Activated T-helper 17 cell treated with anti-CD3 and anti-CD28 coated beads, Interleukin-2, amount 50 U/mL, for 72 hours (primary cell): Measurements from ENCODE around the gene JAM3. TPM values are rescaled to one million over a fixed set of nuclear protein-coding genes. Genes with fewer than 3 reads are reported as not detected.

ENCODE experiments used
- ATAC-seq: fragments of 150-1000 bp; cut with Tn5 transposase; replicated peaks from 2 replicates; pipeline ENCODE4 v1.10.0; 2021; ENCODE audit warnings: mild to moderate bottlenecking, moderate library complexity
- H3K27ac Mint-ChIP-seq: one replicate; pipeline ENCODE4 v1.8.0; 2022; ENCODE audit warnings: mixed read lengths
- H3K27me3 Mint-ChIP-seq: one replicate; pipeline ENCODE4 v1.8.0; 2022; ENCODE audit warnings: mixed read lengths
- H3K36me3 Mint-ChIP-seq: one replicate; pipeline ENCODE4 v1.8.0; 2022; ENCODE audit warnings: low read depth, mild to moderate bottlenecking, mixed read lengths
- H3K4me1 Mint-ChIP-seq: one replicate; pipeline ENCODE4 v1.8.0; 2022; ENCODE audit warnings: mixed read lengths
- H3K4me3 Mint-ChIP-seq: one replicate; pipeline ENCODE4 v1.8.0; 2022; ENCODE audit warnings: mild to moderate bottlenecking, mixed read lengths
- H3K9me3 Mint-ChIP-seq: one replicate; pipeline ENCODE4 v1.8.0; 2022; ENCODE audit warnings: mixed read lengths
- total RNA-seq, 2 donors: library from RNA; stranded (reverse); gene quantifications; one replicate each; pipeline ENCODE4 v1.2.3, GENCODE V29; 2022

The JAM3 gene
- total RNA-seq, 2 donors from 2014 or later = 7.6 to 26.2 TPM

DNA sequence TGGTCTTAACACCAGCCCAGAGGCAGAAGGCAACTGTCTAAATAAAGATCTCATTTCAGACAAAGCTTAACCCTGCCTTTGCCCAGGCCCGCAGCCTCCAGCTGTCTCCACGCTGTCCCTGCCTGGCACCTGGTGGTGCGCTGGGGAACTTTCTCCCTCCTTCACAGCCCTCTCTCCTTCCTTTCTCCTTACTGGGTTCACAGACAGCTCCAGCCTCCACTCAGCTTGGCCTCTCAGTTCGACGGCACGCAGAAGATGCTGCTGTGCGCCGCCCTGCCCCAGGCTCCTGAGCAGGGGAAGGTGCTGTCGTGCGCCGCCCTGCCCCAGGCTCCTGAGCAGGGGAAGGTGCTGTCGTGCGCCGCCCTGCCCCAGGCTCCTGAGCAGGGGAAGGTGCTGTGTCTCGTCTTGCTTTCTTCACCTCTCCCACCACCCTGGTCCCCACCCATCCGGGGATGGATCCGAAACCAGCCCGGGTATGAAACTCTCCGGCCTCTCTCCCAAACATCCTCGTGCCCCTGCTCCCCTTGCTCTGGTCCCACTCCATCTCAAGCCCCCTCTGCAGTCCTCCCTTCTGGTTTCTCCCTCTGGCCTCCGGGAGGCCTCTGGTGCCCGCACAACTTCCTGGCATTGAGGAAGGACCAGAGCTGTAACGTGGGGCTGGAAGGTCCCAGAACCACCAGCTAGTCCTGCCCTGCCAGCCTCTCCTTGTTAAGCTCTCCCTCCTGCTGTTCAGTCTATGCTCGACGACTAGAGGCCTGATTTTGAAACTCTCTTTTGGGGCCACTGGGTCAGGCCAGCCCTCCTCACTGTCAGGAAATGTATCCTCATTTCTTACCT lies 22.9 kb upstream of the JAM3 start:
- Mint-ChIP-seq H3K4me1 (peaks cover 4% of the 10 kb centered on the region), H3K36me3 (no peaks in the 10 kb centered on the region), H3K27me3 (peaks cover 20% of the 10 kb centered on the region), H3K27ac (peak overlapping the region; percentile 18), H3K9me3 (no peaks in the 10 kb centered on the region), H3K4me3 (no peak overlapping the region)
- peak; percentile 63 for ATAC-seq

DNA sequence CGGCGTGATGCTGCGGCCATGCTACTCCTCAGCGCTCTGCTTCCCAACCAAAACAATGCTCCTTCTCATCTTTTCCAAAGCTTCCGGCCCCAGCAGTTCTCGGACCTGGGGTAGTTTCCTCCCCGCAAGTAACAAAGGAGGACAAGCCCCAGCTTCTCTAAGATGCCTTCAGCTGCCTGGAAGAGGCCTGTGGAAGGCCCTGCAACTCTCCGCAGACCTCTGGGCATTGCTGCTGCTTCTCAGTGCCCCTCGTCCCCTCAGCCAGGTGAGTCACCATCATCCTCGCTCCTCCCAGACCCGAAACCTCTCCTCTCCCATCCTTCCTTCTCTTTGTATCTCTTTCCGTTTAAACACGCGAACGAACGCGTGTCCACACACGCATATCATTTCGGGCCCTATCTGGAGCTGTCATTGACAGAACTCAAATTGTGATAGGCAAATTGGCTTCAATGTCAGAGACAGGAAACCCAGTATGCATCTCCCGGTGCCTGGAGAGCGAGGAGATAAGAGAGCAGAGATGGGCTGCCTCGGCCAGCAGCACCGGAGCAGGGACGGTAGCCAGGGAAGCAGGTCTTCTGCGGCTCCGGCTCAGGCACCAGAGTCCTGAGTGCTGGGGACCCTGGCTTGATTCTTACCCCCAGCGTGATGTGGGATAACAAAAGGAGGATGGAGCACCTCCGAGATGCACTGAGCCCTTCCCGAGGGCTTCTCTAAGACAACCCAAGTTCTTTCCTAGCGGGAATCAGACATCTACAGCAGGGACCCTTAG lies 22.0 kb upstream of the JAM3 start:
- peaks cover 20% of the 10 kb centered on the region for H3K27me3 Mint-ChIP-seq
- peaks cover 4% of the 10 kb centered on the region for H3K4me1 Mint-ChIP-seq
- peak overlapping the region; percentile 18 for H3K27ac Mint-ChIP-seq
- no peak overlapping the region for H3K4me3 Mint-ChIP-seq
- H3K36me3 Mint-ChIP-seq = no peaks in the 10 kb centered on the region
- H3K9me3 Mint-ChIP-seq = no peaks in the 10 kb centered on the region
- ATAC-seq = no peak

DNA sequence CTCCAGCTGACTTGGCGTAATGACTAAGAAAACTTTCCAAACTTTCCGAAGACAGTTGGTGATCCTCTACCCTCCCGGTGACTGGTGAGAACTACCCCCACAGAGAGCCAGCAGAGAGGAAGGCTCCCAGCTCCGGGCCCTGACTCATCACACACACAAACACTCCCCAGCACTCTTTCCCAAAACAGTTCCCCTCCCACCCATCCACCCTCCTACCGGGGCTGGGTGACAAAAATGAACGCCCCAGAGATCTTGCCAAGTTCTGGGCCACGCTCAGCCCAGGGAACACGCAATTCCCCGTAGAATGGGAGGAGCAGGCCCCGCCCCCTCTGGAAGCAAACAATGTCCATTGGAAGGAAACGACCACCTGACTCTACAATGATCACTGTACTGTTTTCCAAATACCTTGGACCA lies 21.3 kb upstream of the JAM3 start:
- Mint-ChIP-seq H3K27me3 (peaks cover 20% of the 10 kb centered on the region), H3K36me3 (no peaks in the 10 kb centered on the region), H3K9me3 (no peaks in the 10 kb centered on the region), H3K4me3 (no peak overlapping the region), H3K4me1 (peaks cover 4% of the 10 kb centered on the region), H3K27ac (peak overlapping the region; percentile 29)
- ATAC-seq = no peak

DNA sequence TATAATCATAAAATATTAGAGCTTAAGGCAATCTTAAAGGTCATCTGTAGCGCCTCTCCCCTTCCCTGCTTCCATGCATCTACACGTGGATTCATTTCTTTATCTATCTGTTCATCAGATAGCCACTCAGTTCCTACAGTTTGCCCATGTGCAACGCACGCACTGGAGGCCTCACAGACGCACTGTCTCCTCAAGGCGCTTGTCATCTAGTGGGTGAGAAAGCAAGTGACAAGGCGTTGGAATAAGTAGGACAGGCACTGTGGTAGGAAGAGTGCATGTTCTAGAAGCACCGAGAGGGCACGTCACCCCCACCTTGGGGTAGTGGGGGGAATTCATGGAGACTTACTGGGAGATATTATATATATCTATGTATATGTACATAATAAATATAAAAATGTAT lies 20.8 kb upstream of the JAM3 start:
- H3K27me3 Mint-ChIP-seq = peaks cover 21% of the 10 kb centered on the region
- H3K27ac Mint-ChIP-seq = peak overlapping the region; percentile 29
- no peaks in the 10 kb centered on the region for H3K36me3 Mint-ChIP-seq
- H3K4me3 Mint-ChIP-seq = no peak overlapping the region
- H3K9me3 Mint-ChIP-seq = no peaks in the 10 kb centered on the region
- ATAC-seq = no peak
- H3K4me1 Mint-ChIP-seq = peaks cover 4% of the 10 kb centered on the region

DNA sequence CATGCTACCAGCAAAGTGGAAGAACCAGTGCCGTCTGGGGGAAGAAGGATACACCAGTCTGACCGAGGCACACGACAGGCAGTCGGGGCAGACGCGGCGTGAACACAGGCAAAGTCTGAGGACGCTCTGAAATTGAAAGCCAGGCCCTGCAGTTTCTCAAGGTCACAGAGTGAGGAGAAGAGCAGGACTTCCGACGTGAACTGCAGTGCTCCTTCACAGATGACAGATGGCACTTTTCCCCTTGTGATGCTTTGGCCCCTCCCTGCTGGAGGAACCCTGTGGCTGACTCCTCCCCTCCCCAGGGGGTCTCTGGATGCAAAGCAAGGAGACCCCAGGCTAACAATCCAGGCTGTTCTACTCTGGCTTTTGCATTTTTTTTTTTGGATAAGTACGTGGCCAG lies 19.6 kb upstream of the JAM3 start:
- peaks cover 25% of the 10 kb centered on the region for H3K27me3 Mint-ChIP-seq

DNA sequence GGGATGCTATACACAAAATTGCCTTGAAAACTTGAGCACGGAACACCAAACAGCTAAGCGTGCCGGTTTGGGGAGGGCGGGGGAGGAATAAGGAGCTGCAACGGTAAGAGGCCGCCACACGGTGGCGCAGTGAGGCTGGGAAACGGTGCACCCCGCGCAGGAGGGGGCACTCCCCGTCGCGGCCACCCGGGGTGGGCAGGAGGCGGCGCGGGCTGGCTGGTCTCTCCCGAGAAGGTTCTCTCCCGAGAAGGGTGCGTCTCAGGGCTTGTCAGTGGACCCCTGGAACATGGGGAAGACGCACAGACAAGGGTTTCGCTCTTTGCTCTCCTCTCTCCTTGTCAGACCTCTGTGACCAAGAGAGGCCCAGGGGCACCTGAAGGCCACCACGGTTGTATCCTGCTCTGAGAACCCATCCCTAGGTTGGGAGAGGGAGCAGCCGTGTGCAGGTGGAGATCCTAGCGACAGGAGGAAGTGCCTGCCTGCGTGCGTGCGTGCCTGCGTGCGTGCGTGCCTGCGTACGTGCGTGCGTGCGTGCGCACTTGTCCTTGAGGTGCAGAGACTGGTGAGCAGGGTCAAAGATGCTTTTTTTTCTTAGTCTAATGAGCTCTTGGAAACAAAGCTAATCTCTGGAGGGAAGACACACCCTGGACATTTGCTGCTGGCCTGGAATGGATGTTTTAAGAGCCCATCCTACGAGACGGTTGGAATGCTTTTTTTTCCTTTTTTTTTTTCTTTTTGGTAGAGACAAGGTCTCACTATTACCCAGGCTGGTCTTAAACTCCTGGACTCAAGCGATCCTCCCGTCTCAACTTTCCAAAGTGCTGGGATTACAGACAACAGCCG lies 18.1 kb upstream of the JAM3 start:
- Mint-ChIP-seq H3K36me3 (no peaks in the 10 kb centered on the region), H3K4me3 (no peak overlapping the region), H3K27ac (no peak overlapping the region), H3K4me1 (peaks cover 4% of the 10 kb centered on the region), H3K27me3 (peaks cover 25% of the 10 kb centered on the region), H3K9me3 (no peaks in the 10 kb centered on the region)
- peak; percentile 86 for ATAC-seq

More for the DNA sequence above, 19.6 kb upstream of the JAM3 start:
- Mint-ChIP-seq H3K36me3 (no peaks in the 10 kb centered on the region), H3K9me3 (no peaks in the 10 kb centered on the region), H3K4me1 (peaks cover 4% of the 10 kb centered on the region), H3K27ac (no peak overlapping the region), H3K4me3 (no peak overlapping the region)
- ATAC-seq = no peak

DNA sequence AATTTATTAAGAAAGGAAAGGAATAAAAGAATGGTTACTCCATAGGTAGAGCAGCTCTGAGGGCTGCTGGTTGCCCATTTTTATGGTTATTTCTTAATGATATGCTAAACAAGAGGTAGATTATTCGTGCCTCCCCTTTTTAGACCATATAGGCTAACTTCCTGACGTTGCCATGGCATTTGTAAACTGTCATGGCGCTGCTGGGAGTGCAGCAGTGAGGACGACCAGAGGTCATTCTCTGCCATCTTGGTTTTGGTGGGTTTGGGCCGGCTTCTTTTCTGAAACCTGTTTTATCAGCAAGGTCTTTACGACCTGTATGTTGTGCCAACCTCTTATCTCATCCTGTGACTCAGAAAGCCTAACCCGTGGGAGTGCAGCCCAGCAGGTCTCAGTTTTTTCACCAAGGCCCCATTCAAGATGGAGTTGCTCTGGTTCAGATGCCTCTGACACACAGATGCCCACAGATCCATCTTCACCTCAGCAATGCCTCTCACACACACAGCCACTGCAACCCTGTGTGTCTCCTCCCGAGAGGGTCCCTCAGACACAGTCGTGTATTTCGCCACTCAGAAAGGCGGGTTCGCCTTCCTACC lies 16.4 kb upstream of the JAM3 start:
- H3K4me1 Mint-ChIP-seq = no peaks in the 10 kb centered on the region
- H3K9me3 Mint-ChIP-seq = no peaks in the 10 kb centered on the region
- peaks cover 20% of the 10 kb centered on the region for H3K27me3 Mint-ChIP-seq
- H3K36me3 Mint-ChIP-seq = no peaks in the 10 kb centered on the region
- peak overlapping the region; percentile 28 for H3K27ac Mint-ChIP-seq
- ATAC-seq = peak; percentile 57
- H3K4me3 Mint-ChIP-seq = no peak overlapping the region

DNA sequence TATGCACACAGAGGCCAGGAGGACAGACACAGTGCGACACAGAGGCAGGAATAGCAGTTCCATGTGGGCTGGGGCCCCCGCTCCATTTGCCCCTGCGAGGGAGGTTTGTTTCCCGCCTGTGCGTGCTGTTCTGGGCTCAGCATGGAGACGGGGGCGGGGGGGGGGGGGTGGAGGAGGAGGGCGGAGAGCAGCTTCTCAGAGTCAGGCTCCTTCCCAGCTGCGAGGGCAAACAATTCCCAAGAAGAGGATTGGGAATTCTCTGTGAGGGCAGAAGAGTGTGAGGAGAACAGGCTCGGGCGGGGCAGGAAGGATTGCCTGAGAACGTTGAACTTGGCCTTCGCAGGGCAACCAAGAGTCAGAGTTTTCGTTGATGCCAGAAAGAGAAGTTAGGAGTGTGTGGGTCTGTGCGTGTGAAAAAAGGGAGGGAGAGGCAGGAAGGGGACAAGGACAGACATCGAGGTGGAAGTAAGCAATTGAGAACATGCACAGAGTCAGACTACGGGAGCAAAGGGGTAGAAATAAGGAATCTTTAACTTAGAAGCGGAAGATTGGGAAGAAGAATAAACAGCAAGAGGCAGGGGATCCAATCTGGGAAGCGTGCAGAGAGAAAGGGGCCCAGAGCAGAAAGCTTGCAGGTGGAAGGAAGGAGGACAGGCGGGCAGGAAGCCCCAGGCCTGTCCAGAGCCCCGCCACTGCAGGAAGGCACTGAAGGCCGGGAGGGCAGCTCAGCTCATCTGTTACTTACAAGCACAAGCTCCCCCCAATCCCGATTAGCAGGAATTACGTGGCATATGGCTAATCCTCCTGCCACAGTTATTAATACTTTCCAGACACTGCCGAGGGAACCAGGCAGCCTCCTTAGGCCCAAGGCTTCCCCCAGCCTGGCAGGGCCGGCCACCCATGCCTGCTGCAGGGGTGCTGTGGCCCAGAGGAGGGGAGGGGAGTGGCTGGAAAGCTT lies 15.6 kb upstream of the JAM3 start:
- peaks cover 5% of the 10 kb centered on the region for H3K36me3 Mint-ChIP-seq
- ATAC-seq = no peak
- H3K27ac Mint-ChIP-seq = peak overlapping the region; percentile 28
- peaks cover 6% of the 10 kb centered on the region for H3K4me1 Mint-ChIP-seq
- H3K4me3 Mint-ChIP-seq = no peak overlapping the region
- H3K9me3 Mint-ChIP-seq = peaks cover 4% of the 10 kb centered on the region
- peaks cover 20% of the 10 kb centered on the region for H3K27me3 Mint-ChIP-seq

DNA sequence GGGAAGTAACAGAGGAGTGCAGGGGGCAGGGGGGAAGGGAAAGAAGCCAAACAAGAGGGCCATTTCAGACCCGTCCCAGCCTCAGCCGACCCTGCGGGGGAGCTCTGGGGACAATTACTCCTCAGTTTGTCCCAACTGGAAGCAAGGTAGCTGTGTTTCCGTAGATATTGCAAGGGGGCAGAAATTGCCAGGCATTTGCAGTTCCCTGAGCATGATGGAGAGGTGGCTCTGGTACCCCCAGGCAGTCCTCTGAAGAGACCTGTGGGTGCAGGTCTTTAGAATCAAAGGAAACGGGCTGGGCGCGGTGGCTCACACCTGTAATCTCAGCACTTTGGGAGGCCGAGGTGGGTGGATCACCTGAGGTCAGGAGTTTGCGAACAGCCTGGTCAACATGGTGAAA lies 13.8 kb upstream of the JAM3 start:
- ATAC-seq = no peak

DNA sequence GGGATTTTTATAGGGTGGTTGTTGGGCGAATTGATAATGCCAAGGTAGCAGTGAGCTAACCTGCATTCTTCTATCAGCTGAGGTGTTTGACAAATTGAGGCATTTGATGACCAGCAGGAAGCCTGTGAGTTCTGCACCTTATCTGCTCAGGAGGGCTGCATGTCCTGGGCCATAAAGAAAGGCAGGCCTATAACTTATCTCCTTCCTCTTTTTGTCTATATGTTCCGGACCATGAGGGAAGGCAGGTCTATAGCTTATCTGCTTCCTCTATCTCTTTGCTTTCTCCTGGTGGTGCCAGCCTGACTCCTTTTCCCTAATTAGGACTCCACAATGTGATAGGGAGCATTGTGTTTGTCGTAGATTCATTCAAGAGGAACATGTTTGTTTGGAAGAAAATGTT lies 8.6 kb upstream of the JAM3 start:
- Mint-ChIP-seq H3K9me3 (peaks cover 4% of the 10 kb centered on the region), H3K36me3 (peaks cover 6% of the 10 kb centered on the region), H3K4me3 (no peak overlapping the region), H3K4me1 (peaks cover 7% of the 10 kb centered on the region), H3K27me3 (peaks cover 33% of the 10 kb centered on the region), H3K27ac (no peak overlapping the region)
- ATAC-seq = no peak

More for the DNA sequence above, 13.8 kb upstream of the JAM3 start:
- Mint-ChIP-seq H3K9me3 (peaks cover 4% of the 10 kb centered on the region), H3K36me3 (peaks cover 6% of the 10 kb centered on the region), H3K27ac (no peak overlapping the region), H3K4me1 (peaks cover 7% of the 10 kb centered on the region), H3K4me3 (no peak overlapping the region), H3K27me3 (peaks cover 22% of the 10 kb centered on the region)

DNA sequence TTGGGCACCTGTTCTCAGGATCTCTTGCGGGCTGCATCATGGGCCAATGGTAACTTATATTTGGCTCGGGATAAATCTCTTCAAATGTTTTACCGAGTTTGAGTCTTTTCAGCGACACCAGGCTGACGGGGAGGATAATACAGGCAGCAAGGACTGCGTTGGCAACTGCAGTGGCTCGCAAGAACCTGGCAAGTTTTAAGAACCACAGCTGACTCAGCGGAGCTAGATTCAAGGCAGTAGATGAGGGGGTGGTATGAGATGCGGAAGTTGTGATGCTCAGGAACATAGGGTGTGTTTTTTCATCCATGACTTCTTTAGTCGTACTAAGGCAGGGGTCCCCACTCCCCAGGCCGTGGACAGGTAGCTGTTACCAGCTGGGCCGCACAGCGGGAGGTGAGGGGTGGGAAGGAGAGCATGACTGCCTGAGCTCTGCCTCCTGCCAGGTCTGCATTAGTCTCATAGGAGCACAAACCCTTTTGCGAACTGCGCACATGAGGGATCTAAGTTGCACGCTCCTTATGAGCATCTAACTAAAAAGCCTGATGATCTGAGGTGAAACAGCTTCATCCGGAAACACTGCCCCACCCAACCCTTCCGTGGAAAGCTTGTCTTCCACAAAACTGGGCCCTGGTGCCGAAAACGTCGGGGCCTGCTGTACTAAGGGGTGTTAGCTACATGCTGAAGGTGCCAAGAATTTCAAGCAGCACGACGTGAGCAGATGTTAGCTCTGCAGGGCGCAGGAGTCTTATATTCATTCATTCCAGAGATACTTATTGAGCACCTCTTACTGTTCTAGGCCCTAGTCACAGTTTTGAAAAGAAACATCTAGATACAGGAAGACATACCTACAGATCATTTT lies 6.4 kb upstream of the JAM3 start:
- ATAC-seq = no peak
- H3K36me3 Mint-ChIP-seq = peaks cover 6% of the 10 kb centered on the region
- peaks cover 29% of the 10 kb centered on the region for H3K27me3 Mint-ChIP-seq
- H3K4me1 Mint-ChIP-seq = peaks cover 7% of the 10 kb centered on the region
- H3K27ac Mint-ChIP-seq = no peak overlapping the region
- no peak overlapping the region for H3K4me3 Mint-ChIP-seq
- H3K9me3 Mint-ChIP-seq = peaks cover 4% of the 10 kb centered on the region

DNA sequence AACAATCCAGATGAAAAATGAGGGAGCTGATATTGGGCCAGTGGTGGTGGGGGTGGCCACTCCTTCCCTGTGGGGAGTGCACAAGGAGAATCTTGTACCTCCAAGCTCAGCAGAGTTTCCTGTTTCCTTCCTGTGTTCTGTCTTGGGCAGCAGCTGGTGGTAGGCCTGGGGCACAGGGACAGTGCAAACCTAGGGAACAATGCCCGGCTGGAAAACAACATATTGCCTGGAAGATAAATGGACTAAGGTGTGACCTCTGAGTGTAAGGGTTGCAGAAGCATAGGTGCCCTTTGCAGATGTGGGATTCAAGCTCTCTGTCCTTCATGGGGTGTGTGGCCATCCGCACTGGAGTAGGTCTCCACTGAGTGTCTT lies 5.8 kb upstream of the JAM3 start:
- Mint-ChIP-seq H3K27ac (no peak overlapping the region), H3K4me1 (peaks cover 3% of the 10 kb centered on the region), H3K4me3 (no peak overlapping the region), H3K36me3 (peaks cover 3% of the 10 kb centered on the region), H3K27me3 (peaks cover 25% of the 10 kb centered on the region), H3K9me3 (peaks cover under 1% of the 10 kb centered on the region)
- no peak for ATAC-seq
